Sigmoid colon (tissue), 7 donors: ENCODE data around the gene CLSTN2. TPM values are rescaled to one million over a fixed set of nuclear protein-coding genes. Genes with fewer than 3 reads are reported as not detected.

Experiments
- DNase-seq: peaks from one replicate; pipeline ENCODE4 v3.0.0-alpha.2; 2019
- H3K27ac ChIP-seq, 4 donors: fragments of 200-600 bp; sonication (generic); one replicate each; pipeline ENCODE4 v1.5.1; 2016 to 2019; ENCODE audit warnings: mild to moderate bottlenecking in 1 of 4
- H3K27me3 ChIP-seq, 3 donors: fragments of 200-600 bp; sonication (generic); one replicate each; pipeline ENCODE4 v1.5.1; 2019; ENCODE audit warnings: mild to moderate bottlenecking in 1 of 3
- H3K36me3 ChIP-seq, 4 donors: fragments of 200-600 bp; sonication (generic); one replicate each; pipeline ENCODE4 v1.5.1; 2016 to 2019
- H3K4me1 ChIP-seq, 4 donors: fragments of 200-600 bp; sonication (generic); one replicate each; pipeline ENCODE4 v1.5.1; 2017 to 2019
- H3K4me3 ChIP-seq, 4 donors: fragments of 200-600 bp; sonication (generic); one replicate each; pipeline ENCODE4 v1.5.1; 2017 to 2019; ENCODE audit warnings: mild to moderate bottlenecking in 2 of 4, moderate library complexity in 1 of 4
- H3K9me3 ChIP-seq, 4 donors: fragments of 200-600 bp in 3 of 4; sonication (generic) in 3 of 4; one replicate each; pipeline versions ENCODE4 v1.5.1 to v1.6.1; 2013 to 2019
- EP300 ChIP-seq, 4 donors: sonication (generic); formaldehyde crosslinking; IDR thresholded peaks; one replicate each; pipeline ENCODE4 v1.6.1; 2017; ENCODE audit warnings: antibody characterized with exemption in 4 of 4
- POLR2A ChIP-seq, 2 donors: fragments of 450-650 bp; IDR thresholded peaks; one replicate each; pipeline ENCODE4 v1.6.1; 2016; ENCODE audit warnings: antibody characterized with exemption in 2 of 2, mild to moderate bottlenecking in 2 of 2, moderate library complexity in 2 of 2
- POLR2AphosphoS5 ChIP-seq, 4 donors: sonication (generic); formaldehyde crosslinking; IDR thresholded peaks; one replicate each; pipeline ENCODE4 v1.6.1; 2017; ENCODE audit warnings: antibody characterized with exemption in 4 of 4
- WGBS, 2 donors: extraction: QIAGEN DNeasy Blood & Tissue Kit; methylation state at CpG; one replicate each; pipeline ENCODE4 v1.1.7; 2013; 5-methylcytosine and 5-hydroxymethylcytosine counted together
- intact Hi-C: fragments of 100-400 bp; cut with DNase I; formaldehyde crosslinking; loops from one replicate; pipeline ENCODE4 v1.15.1; 2023
- polyA plus RNA-seq, 3 donors: library from polyadenylated mRNA; stranded (reverse); fragments of 200-250 nt; gene quantifications; one replicate each; pipeline ENCODE4 v1.2.3, GENCODE V29; 2013
- total RNA-seq, 4 donors: library from RNA; depleted of rRNA; stranded (reverse); fragments of >200 nt; gene quantifications; one replicate each; pipeline ENCODE4 v1.1.0, GENCODE V29; 2016
- TF ChIP-seq, protein P1 (sequence below), 4 experiments: fragments of 450-650 bp in 3 of 4; fragments of 200-600 bp in 1 of 4; IDR thresholded peaks; one replicate each; pipeline ENCODE4 v1.5.1; 2016 to 2019; ENCODE audit warnings: antibody characterized with exemption in 4 of 4, mild to moderate bottlenecking in 3 of 4, moderate library complexity in 2 of 4
- donor health status: healthy with polysubstance abuse.
- donor health status: Bipolar disorder and iron deficiency.
- donor health status: healthy.

Gene CLSTN2
- total and polyA plus RNA-seq, 7 donors: 0.23 to 8.3 (median 2.7) TPM

DNA sequence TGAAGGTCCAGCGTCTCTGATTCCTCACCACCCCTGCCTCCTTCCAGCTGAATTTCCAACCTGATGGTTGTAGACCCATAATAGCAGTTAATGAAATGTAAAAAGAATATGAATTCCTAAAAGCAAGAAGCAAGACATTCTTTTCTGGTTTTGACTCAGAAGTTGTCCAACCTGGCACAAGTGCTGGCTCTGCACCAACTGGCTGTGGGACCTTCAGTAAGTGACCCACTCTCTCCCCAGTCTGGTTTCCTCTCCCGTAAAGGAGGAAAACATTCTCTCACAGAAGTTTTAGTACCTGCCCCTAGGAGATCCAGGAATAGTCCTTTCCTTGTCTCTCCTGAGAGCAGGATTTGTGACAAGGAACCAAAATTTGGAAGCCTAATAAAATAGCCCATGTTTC is 506.0 kb downstream of the CLSTN2 start:
- no peak overlapping the region for H3K4me3 ChIP-seq
- DNase-seq: no peak
- H3K27me3 ChIP-seq: no peaks in the 10 kb centered on the region
- 74 to 82% methylated on average over 2 of the region's 2 CpGs for WGBS, 2 donors
- H3K36me3 ChIP-seq: no peaks in the 10 kb centered on the region
- H3K4me1 ChIP-seq: no peaks in the 10 kb centered on the region
- intact Hi-C loops: no loop called here
- TF ChIP-seq POLR2AphosphoS5 (IDR thresholded peaks at IDR 0.05): no peak
- no peak for TF ChIP-seq EP300 (IDR thresholded peaks at IDR 0.05)
- TF ChIP-seq, protein P1, sequence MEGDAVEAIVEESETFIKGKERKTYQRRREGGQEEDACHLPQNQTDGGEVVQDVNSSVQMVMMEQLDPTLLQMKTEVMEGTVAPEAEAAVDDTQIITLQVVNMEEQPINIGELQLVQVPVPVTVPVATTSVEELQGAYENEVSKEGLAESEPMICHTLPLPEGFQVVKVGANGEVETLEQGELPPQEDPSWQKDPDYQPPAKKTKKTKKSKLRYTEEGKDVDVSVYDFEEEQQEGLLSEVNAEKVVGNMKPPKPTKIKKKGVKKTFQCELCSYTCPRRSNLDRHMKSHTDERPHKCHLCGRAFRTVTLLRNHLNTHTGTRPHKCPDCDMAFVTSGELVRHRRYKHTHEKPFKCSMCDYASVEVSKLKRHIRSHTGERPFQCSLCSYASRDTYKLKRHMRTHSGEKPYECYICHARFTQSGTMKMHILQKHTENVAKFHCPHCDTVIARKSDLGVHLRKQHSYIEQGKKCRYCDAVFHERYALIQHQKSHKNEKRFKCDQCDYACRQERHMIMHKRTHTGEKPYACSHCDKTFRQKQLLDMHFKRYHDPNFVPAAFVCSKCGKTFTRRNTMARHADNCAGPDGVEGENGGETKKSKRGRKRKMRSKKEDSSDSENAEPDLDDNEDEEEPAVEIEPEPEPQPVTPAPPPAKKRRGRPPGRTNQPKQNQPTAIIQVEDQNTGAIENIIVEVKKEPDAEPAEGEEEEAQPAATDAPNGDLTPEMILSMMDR (IDR thresholded peaks at IDR 0.05): no peak
- no peak for TF ChIP-seq POLR2A (IDR thresholded peaks at IDR 0.05)
- no peaks in the 10 kb centered on the region for H3K9me3 ChIP-seq
- H3K27ac ChIP-seq: no peak overlapping the region

DNA sequence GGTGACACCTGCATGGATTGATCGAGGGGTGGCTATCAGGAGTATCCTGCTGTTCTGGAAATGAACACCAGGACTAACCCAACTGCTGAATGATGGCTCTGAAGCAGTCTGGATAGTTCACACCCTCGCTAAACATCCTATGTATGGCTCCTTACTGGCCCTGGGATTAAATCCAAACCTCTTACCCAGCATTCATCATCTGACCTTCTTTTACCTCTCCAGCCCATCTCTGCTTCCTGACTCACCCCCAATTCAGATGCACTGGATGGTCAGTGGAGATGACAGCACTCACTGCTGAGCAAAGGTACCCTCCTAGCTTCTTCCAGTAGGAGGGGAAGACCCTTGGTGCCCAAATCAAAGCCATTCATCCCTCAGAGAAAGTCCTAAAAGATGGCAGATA is 507.6 kb downstream of the CLSTN2 start:
- no peaks in the 10 kb centered on the region for H3K36me3 ChIP-seq
- H3K9me3 ChIP-seq: no peaks in the 10 kb centered on the region
- TF ChIP-seq, protein P1 (IDR thresholded peaks at IDR 0.05): no peak
- TF ChIP-seq POLR2A (IDR thresholded peaks at IDR 0.05): no peak
- no peak for TF ChIP-seq EP300 (IDR thresholded peaks at IDR 0.05)
- no peak for TF ChIP-seq POLR2AphosphoS5 (IDR thresholded peaks at IDR 0.05)
- no peak overlapping the region for H3K27ac ChIP-seq
- DNase-seq: no peak
- intact Hi-C loops: no loop called here
- H3K4me3 ChIP-seq: no peak overlapping the region
- H3K4me1 ChIP-seq: no peaks in the 10 kb centered on the region
- 81 to 86% methylated on average over 2 of the region's 2 CpGs for WGBS, 2 donors
- no peaks in the 10 kb centered on the region for H3K27me3 ChIP-seq

DNA sequence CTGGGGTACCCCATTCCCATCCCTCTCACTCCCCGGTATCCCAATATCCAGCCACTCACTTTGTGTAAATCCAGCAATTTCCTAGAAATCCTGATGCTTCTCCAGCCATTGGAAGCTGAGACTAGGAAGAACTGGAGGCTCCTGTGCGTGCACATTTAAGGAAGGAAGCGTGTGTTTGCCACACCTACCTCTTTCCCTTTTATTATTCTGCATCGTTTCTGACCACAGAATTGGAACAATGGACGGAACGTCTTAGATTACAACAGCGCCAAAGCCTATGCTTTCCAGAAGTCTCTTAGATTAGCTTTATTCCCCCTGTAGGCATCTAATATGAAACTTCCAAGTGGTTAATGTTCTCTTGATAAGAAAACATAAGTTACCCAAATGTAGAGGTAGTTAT is 508.1 kb downstream of the CLSTN2 start:
- H3K9me3 ChIP-seq: no peaks in the 10 kb centered on the region
- no peaks in the 10 kb centered on the region for H3K4me1 ChIP-seq
- intact Hi-C loops: no loop called here
- DNase-seq: no peak
- TF ChIP-seq POLR2A (IDR thresholded peaks at IDR 0.05): no peak
- TF ChIP-seq EP300 (IDR thresholded peaks at IDR 0.05): no peak
- no peak for TF ChIP-seq POLR2AphosphoS5 (IDR thresholded peaks at IDR 0.05)
- 48 to 66% methylated on average over 7 of the region's 7 CpGs for WGBS, 2 donors
- no peak overlapping the region for H3K4me3 ChIP-seq
- no peaks in the 10 kb centered on the region for H3K27me3 ChIP-seq
- no peak overlapping the region for H3K27ac ChIP-seq
- H3K36me3 ChIP-seq: no peaks in the 10 kb centered on the region

DNA sequence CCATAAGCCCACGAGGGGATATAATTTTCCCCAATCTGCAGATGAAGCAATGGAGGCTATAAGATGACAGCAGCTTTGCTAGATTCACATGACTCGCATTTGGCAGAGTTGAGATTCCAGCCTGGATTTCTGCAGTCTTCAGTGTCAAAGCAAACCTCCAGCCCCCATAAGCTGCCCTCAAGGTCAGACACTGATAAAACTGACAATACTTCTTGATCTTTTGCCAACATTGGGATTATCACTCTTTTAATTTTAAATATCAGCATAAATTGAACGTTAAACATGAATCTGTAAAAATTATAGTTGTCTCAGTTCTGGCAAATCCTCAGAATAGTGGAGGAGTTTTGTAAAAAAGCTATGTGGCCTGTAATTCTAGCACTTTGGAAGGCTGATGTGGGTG is 508.8 kb downstream of the CLSTN2 start:
- no peaks in the 10 kb centered on the region for H3K9me3 ChIP-seq
- DNase-seq: no peak
- intact Hi-C loops: no loop called here
- H3K4me3 ChIP-seq: no peak overlapping the region
- H3K27ac ChIP-seq: no peak overlapping the region
- 70 to 74% methylated on average over 3 of the region's 3 CpGs for WGBS, 2 donors
- H3K4me1 ChIP-seq: no peaks in the 10 kb centered on the region
- no peak for TF ChIP-seq POLR2A (IDR thresholded peaks at IDR 0.05)
- no peak for TF ChIP-seq EP300 (IDR thresholded peaks at IDR 0.05)
- TF ChIP-seq POLR2AphosphoS5 (IDR thresholded peaks at IDR 0.05): no peak
- TF ChIP-seq, protein P1 (IDR thresholded peaks at IDR 0.05): no peak
- H3K36me3 ChIP-seq: no peaks in the 10 kb centered on the region
- no peaks in the 10 kb centered on the region for H3K27me3 ChIP-seq

DNA sequence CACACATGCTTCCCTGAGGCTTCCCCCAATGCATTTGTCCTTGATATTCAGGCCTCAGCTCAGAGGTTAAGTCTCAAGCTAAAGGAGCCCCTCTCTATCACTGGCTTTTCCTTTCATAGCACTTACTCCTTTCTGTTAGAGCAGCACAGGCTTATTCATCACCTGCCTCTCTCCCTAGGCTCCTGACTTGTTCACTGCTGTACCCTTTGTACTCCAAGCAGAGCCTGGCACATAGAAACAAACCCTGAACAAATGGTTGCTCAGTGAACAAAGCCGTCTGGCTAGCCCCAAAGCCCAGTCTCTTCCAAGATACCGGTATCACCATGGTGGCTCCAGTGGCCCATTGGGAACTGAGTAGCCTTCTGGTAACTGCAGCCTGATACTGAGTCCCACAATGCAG is 511.7 kb downstream of the CLSTN2 start:
- Histone ChIP-seq H3K27me3 (no peaks in the 10 kb centered on the region), H3K4me3 (no peak overlapping the region), H3K27ac (no peak overlapping the region), H3K9me3 (no peaks in the 10 kb centered on the region), H3K4me1 (no peaks in the 10 kb centered on the region), H3K36me3 (no peaks in the 10 kb centered on the region)
- DNase-seq: no peak
- TF ChIP-seq POLR2AphosphoS5 (IDR thresholded peaks at IDR 0.05): no peak
- no peak for TF ChIP-seq POLR2A (IDR thresholded peaks at IDR 0.05)
- no peak for TF ChIP-seq EP300 (IDR thresholded peaks at IDR 0.05)
- 91 to 93% methylated on average over 2 of the region's 2 CpGs for WGBS, 2 donors
- intact Hi-C loops: no loop called here

DNA sequence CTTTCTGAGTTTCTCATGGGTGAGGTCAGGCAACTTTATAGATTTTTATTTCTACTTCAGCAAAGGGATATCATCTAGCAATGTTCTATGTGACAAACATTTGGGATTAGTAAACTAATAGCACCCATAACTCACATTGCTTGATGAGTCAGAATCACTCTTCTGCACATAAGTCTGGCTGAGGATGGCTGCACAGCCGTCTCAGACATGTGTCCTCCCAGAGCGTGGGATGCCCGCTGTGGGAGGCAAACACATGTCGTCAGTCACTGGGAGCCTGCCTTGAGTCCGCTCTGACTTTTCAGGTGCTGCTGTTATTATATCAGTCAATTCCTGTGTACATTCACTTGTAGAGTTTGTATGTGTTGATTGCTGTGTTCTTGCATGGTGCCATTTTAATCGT is 512.2 kb downstream of the CLSTN2 start:
- H3K9me3 ChIP-seq: no peaks in the 10 kb centered on the region
- intact Hi-C loops: no loop called here
- H3K27me3 ChIP-seq: no peaks in the 10 kb centered on the region
- H3K4me1 ChIP-seq: no peaks in the 10 kb centered on the region
- no peak for DNase-seq
- 90 to 91% methylated on average over 6 of the region's 6 CpGs for whole genome bisulfite sequencing, 2 donors
- H3K4me3 ChIP-seq: no peak overlapping the region
- no peak overlapping the region for H3K27ac ChIP-seq
- TF ChIP-seq EP300 (IDR thresholded peaks at IDR 0.05): no peak
- no peak for TF ChIP-seq POLR2A (IDR thresholded peaks at IDR 0.05)
- no peak for TF ChIP-seq POLR2AphosphoS5 (IDR thresholded peaks at IDR 0.05)
- TF ChIP-seq, protein P1 (IDR thresholded peaks at IDR 0.05): no peak
- H3K36me3 ChIP-seq: no peaks in the 10 kb centered on the region
